Measurements from ENCODE around the gene REV3L.

Gene REV3L, protein sequence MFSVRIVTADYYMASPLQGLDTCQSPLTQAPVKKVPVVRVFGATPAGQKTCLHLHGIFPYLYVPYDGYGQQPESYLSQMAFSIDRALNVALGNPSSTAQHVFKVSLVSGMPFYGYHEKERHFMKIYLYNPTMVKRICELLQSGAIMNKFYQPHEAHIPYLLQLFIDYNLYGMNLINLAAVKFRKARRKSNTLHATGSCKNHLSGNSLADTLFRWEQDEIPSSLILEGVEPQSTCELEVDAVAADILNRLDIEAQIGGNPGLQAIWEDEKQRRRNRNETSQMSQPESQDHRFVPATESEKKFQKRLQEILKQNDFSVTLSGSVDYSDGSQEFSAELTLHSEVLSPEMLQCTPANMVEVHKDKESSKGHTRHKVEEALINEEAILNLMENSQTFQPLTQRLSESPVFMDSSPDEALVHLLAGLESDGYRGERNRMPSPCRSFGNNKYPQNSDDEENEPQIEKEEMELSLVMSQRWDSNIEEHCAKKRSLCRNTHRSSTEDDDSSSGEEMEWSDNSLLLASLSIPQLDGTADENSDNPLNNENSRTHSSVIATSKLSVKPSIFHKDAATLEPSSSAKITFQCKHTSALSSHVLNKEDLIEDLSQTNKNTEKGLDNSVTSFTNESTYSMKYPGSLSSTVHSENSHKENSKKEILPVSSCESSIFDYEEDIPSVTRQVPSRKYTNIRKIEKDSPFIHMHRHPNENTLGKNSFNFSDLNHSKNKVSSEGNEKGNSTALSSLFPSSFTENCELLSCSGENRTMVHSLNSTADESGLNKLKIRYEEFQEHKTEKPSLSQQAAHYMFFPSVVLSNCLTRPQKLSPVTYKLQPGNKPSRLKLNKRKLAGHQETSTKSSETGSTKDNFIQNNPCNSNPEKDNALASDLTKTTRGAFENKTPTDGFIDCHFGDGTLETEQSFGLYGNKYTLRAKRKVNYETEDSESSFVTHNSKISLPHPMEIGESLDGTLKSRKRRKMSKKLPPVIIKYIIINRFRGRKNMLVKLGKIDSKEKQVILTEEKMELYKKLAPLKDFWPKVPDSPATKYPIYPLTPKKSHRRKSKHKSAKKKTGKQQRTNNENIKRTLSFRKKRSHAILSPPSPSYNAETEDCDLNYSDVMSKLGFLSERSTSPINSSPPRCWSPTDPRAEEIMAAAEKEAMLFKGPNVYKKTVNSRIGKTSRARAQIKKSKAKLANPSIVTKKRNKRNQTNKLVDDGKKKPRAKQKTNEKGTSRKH (N-terminal part only)

DNA sequence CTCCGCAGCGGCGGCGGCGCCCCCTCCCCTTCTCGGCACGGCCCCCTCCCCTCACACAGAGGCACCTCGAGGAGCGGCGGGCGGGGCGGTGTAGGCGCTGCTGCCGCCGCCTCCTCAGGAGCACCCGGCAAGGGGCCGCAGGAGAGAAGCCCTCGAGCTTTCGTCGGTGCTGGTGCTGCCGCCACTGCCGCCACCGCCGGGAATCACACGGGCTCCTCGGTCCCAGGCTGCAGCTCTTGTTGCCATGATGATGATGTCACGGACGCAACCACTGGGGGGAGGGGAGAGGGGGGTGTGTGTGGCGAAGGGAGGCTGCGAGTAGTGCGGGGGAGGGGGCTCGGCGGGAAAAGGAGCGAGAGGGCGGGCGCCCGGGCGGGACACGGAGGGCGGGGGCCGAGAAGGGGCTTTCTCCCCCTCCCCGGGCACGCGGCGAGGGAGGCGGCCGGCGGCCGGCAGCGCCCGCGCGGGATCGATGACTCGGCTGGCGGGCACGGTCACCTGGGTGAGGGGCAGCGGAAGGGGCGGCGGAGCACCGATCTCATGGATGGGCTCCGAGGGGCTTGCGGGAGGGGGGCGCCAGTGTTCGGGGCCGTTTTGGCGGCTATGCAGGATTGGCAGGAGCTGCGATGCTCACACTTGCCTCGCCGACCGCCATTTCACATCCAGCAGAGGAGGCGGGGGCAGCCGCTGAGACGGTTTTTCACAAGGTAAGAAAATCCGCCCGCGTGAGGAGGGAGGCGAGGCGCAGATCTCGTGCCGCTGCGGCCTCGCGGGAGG is at the start of gene REV3L:
Gene REV3L, minus strand, starts transcription at position 260 of the 777 bp plus-strand sequence. CDS start 330 bp downstream, outside the sequence.
- peak within 1 kb of the TSS; percentile 68; the same call in 1 of the 2 replicates for H2AFZ ChIP-seq (ENCODE audit: low read length)
- peaks cover 87% of the 10 kb centered on the region for H3K79me2 ChIP-seq (ENCODE audit: insufficient read depth, low read length)

DNA sequence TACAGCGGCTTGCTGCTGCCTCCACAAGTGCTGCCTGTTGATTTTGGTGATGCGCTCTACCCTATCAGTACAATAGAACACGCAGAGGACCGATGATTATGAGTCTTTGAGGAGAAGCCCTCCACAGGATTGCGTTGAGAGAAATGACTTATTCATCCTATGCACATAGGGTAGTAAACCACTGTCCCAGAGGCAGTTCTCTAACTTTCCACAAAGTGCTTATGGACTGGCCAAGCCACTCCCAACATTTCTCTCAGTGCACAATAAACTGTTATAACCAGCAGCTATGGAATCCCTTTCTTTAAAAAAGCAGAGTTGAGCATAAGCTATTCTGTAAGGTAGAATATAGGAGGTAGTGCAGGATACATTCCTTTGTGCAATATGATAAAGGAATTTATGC is 48.2 kb upstream of the REV3L start:
- H3K27me3 ChIP-seq (ENCODE audit: insufficient read depth, low read length, poor library complexity, severe bottlenecking) = no peaks in the 10 kb centered on the region
- no peak overlapping the region for H3K9ac ChIP-seq (ENCODE audit: low read depth, low read length, poor library complexity, severe bottlenecking)
- no peak overlapping the region for H3K4me2 ChIP-seq (ENCODE audit: low read depth, low read length, poor library complexity, severe bottlenecking)
- peaks cover 21% of the 10 kb centered on the region for H3K4me1 ChIP-seq (ENCODE audit: insufficient read depth, low read length, poor library complexity, severe bottlenecking)
- H4K20me1 ChIP-seq (ENCODE audit: insufficient read depth, low read length, poor library complexity, severe bottlenecking) = no peaks in the 10 kb centered on the region
- no peaks in the 10 kb centered on the region for H3K9me2 ChIP-seq (replicated peaks; ENCODE audit: low read depth, low read length)
- no peak for TF ChIP-seq EZH2phosphoT487 (IDR thresholded peaks at IDR 0.05; ENCODE audit: borderline replicate concordance)
- TF ChIP-seq, protein P1, sequence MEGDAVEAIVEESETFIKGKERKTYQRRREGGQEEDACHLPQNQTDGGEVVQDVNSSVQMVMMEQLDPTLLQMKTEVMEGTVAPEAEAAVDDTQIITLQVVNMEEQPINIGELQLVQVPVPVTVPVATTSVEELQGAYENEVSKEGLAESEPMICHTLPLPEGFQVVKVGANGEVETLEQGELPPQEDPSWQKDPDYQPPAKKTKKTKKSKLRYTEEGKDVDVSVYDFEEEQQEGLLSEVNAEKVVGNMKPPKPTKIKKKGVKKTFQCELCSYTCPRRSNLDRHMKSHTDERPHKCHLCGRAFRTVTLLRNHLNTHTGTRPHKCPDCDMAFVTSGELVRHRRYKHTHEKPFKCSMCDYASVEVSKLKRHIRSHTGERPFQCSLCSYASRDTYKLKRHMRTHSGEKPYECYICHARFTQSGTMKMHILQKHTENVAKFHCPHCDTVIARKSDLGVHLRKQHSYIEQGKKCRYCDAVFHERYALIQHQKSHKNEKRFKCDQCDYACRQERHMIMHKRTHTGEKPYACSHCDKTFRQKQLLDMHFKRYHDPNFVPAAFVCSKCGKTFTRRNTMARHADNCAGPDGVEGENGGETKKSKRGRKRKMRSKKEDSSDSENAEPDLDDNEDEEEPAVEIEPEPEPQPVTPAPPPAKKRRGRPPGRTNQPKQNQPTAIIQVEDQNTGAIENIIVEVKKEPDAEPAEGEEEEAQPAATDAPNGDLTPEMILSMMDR (conservative IDR thresholded peaks at IDR 0.05; ENCODE audit: low read length) = no peak
- H3K79me2 ChIP-seq (ENCODE audit: insufficient read depth, low read length) = peaks cover 18% of the 10 kb centered on the region; the same call in 1 of the 2 replicates
- no peak overlapping the region for H2AFZ ChIP-seq (ENCODE audit: low read length)
- H3K9me3 ChIP-seq (ENCODE audit: insufficient read depth, low read depth, low read length) = no peaks in the 10 kb centered on the region
- H3K36me3 ChIP-seq (ENCODE audit: insufficient read depth, low read length) = no peaks in the 10 kb centered on the region
- no peaks in the 10 kb centered on the region for H3F3A ChIP-seq (ENCODE audit: low read depth)
- no peak overlapping the region for H3K4me3 ChIP-seq (ENCODE audit: low read length, poor library complexity, severe bottlenecking)

More for the DNA sequence above, at the start of gene REV3L:
- Histone ChIP-seq H3K4me1 (ENCODE audit: insufficient read depth, low read length, poor library complexity, severe bottlenecking) (peaks cover 56% of the 10 kb centered on the region), H4K20me1 (ENCODE audit: insufficient read depth, low read length, poor library complexity, severe bottlenecking) (peaks cover 32% of the 10 kb centered on the region), H3K36me3 (ENCODE audit: insufficient read depth, low read length) (no peaks in the 10 kb centered on the region), H3K9me2 (replicated peaks; ENCODE audit: low read depth, low read length) (no peaks in the 10 kb centered on the region), H3F3A (ENCODE audit: low read depth) (no peaks in the 10 kb centered on the region), H3K4me3 (ENCODE audit: low read length, poor library complexity, severe bottlenecking) (peak within 1 kb of the TSS; percentile 78), H3K9me3 (ENCODE audit: insufficient read depth, low read depth, low read length) (no peaks in the 10 kb centered on the region), H3K4me2 (ENCODE audit: low read depth, low read length, poor library complexity, severe bottlenecking) (peak within 1 kb of the TSS; percentile 91), H3K27me3 (ENCODE audit: insufficient read depth, low read length, poor library complexity, severe bottlenecking) (no peaks in the 10 kb centered on the region), H3K9ac (ENCODE audit: low read depth, low read length, poor library complexity, severe bottlenecking) (peak within 1 kb of the TSS; percentile 98)
- TF ChIP-seq, protein P1 (conservative IDR thresholded peaks at IDR 0.05; ENCODE audit: low read length) = no peak
- no peak for TF ChIP-seq EZH2phosphoT487 (IDR thresholded peaks at IDR 0.05; ENCODE audit: borderline replicate concordance)

DNA sequence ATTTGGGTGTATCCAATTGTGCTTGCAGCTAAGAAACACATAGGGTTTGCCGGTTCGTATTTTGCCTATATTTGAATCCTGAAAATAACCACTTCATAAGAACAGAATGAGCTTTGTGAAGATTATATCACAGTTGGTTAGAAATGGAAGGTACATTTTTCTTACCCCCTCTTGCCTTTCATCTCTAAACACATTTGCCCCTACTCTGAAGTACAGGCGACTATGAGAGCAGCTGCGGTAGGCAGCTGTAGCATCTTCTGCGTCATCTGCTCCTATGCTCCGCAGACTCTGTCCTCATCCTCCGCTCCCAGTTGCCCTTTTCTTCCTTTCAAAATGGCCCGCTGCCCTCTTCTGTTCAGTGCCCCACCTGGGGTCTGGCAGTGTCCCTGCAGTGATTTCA is 47.6 kb upstream of the REV3L start:
- H3K4me2 ChIP-seq (ENCODE audit: low read depth, low read length, poor library complexity, severe bottlenecking) = no peak overlapping the region
- H2AFZ ChIP-seq (ENCODE audit: low read length) = no peak overlapping the region
- H3K27me3 ChIP-seq (ENCODE audit: insufficient read depth, low read length, poor library complexity, severe bottlenecking) = no peaks in the 10 kb centered on the region
- H3K9ac ChIP-seq (ENCODE audit: low read depth, low read length, poor library complexity, severe bottlenecking) = no peak overlapping the region
- peaks cover 18% of the 10 kb centered on the region for H3K4me1 ChIP-seq (ENCODE audit: insufficient read depth, low read length, poor library complexity, severe bottlenecking)
- no peak overlapping the region for H3K4me3 ChIP-seq (ENCODE audit: low read length, poor library complexity, severe bottlenecking)
- TF ChIP-seq, protein P1 (conservative IDR thresholded peaks at IDR 0.05; ENCODE audit: low read length) = no peak
- TF ChIP-seq EZH2phosphoT487 (IDR thresholded peaks at IDR 0.05; ENCODE audit: borderline replicate concordance) = no peak
- H3K9me2 ChIP-seq (replicated peaks; ENCODE audit: low read depth, low read length) = no peaks in the 10 kb centered on the region
- H3K9me3 ChIP-seq (ENCODE audit: insufficient read depth, low read depth, low read length) = no peaks in the 10 kb centered on the region
- H3K79me2 ChIP-seq (ENCODE audit: insufficient read depth, low read length) = peaks cover 16% of the 10 kb centered on the region; the same call in 1 of the 2 replicates
- no peaks in the 10 kb centered on the region for H3F3A ChIP-seq (ENCODE audit: low read depth)
- H3K36me3 ChIP-seq (ENCODE audit: insufficient read depth, low read length) = no peaks in the 10 kb centered on the region
- H4K20me1 ChIP-seq (ENCODE audit: insufficient read depth, low read length, poor library complexity, severe bottlenecking) = no peaks in the 10 kb centered on the region

Measured in Loucy (cell line).